Panc1 (cell line): ENCODE data around the gene DIDO1. TPM values are rescaled to one million over a fixed set of nuclear protein-coding genes. Genes with fewer than 3 reads are reported as not detected.
A peak's percentile ranks its signal among the peaks of the same experiment; 100 is the strongest.
"Not testable (repeated sequence)": the region's sequence is repeated elsewhere in the genome, so short reads cannot be mapped to it uniquely, and the experiment has no call there.

Source experiments
- ATAC-seq: fragments of 200-7000 bp; cut with Tn5 transposase; 2 replicates; pipeline ENCODE4 v1.9.1; 2020; ENCODE audit warnings: mild to moderate bottlenecking, moderate library complexity
- BruUV-seq: library from RNA; stranded (reverse); fragments of 400-500 nt; replicated peaks from 2 replicates; lab custom pipeline; 2021; lab: Mats Ljungman, UMichigan
- CTCF ChIA-PET: fragments of 300-600 bp; sonication (Branson Sonifier 250); formaldehyde crosslinking; loops from one replicate; lab custom pipeline; 2022; ENCODE audit warnings: antibody characterized with exemption; lab: Charles Lee
- POLR2A ChIA-PET: fragments of 300-600 bp; sonication (Branson Sonifier 250); formaldehyde crosslinking; loops from one replicate; lab custom pipeline; 2022; ENCODE audit warnings: antibody characterized with exemption; lab: Charles Lee
- DNase-seq: peaks from one replicate; pipeline ENCODE4 v3.0.0-alpha.2; 2010; ENCODE audit warnings: low read depth, low spot score
- H3K27ac ChIP-seq: 2 replicates; pipeline ENCODE4 v1.5.1; 2011; ENCODE audit warnings: mild to moderate bottlenecking, low read length, inconsistent platforms
- H3K27me3 ChIP-seq: fragments of 200-500 bp; sonication (Bioruptor generic); 2 replicates; pipeline ENCODE4 v1.6.0; 2014; ENCODE audit warnings: low read length, inconsistent platforms; ENCODE audit not compliant: control insufficient read depth, insufficient read depth
- H3K36me3 ChIP-seq: fragments of 200-500 bp; sonication (Bioruptor generic); 2 replicates; pipeline ENCODE4 v1.5.1; 2014; ENCODE audit warnings: inconsistent platforms, mild to moderate bottlenecking, low read length, moderate library complexity; ENCODE audit not compliant: control insufficient read depth, insufficient read depth
- H3K4me1 ChIP-seq: 2 replicates; pipeline ENCODE4 v1.5.1; 2011; ENCODE audit warnings: inconsistent platforms, mild to moderate bottlenecking, low read length, moderate library complexity; ENCODE audit not compliant: control insufficient read depth, insufficient read depth
- H3K4me3 ChIP-seq, 2 experiments: 2 replicates each; pipeline ENCODE4 v1.5.1; 2011 to 2012; ENCODE audit warnings: low read depth in 2 of 2, low read length in 2 of 2, mild to moderate bottlenecking in 2 of 2, inconsistent platforms in 1 of 2, moderate library complexity in 1 of 2
- H3K9me3 ChIP-seq: fragments of 200-500 bp; sonication (Bioruptor generic); 2 replicates; pipeline ENCODE4 v1.5.1; 2014; ENCODE audit warnings: low read depth, mild to moderate bottlenecking, inconsistent platforms, low read length, moderate library complexity; ENCODE audit not compliant: control insufficient read depth, insufficient read depth
- CTCF ChIP-seq: fragments of 450-650 bp; IDR thresholded peaks from 2 replicates; pipeline ENCODE4 v1.5.1; 2017; ENCODE audit warnings: mild to moderate bottlenecking
- POLR2AphosphoS5 ChIP-seq: IDR thresholded peaks from 2 replicates; pipeline ENCODE4 v1.6.1; 2012; ENCODE audit warnings: mild to moderate bottlenecking, low read depth, low read length, moderate library complexity
- REST ChIP-seq, 2 experiments: IDR thresholded peaks; 2 replicates each; pipeline ENCODE4 v1.6.1; 2011 to 2012; ENCODE audit warnings: low read depth in 2 of 2, control low read depth in 1 of 2, low read length in 1 of 2, mild to moderate bottlenecking in 1 of 2, moderate library complexity in 1 of 2; ENCODE audit not compliant: insufficient read depth in 1 of 2
- SIN3A ChIP-seq: IDR thresholded peaks from 2 replicates; pipeline ENCODE4 v1.6.1; 2012; ENCODE audit warnings: low read depth, mild to moderate bottlenecking, low read length, moderate library complexity, borderline replicate concordance; ENCODE audit not compliant: insufficient read depth
- TCF7L2 ChIP-seq: IDR thresholded peaks from 2 replicates; pipeline ENCODE4 v1.6.1; 2011; ENCODE audit warnings: mild to moderate bottlenecking, low read depth, low read length, inconsistent platforms
- in situ Hi-C: cut with HindIII; loops from 2 replicates; pipeline ENCODE4 v1.10.0; 2016; ENCODE audit warnings: low sequenced_read_pairs, low pct_unique_long_range_greater_than_20kb
- intact Hi-C: fragments of 100-400 bp; cut with micrococcal nuclease; formaldehyde crosslinking; loops from one replicate; pipeline ENCODE4 v1.10.0; 2022; ENCODE audit not compliant: unreplicated experiment
- total RNA-seq: library from RNA; stranded (reverse); gene quantifications from one replicate; pipeline ENCODE4 v1.2.1, GENCODE V29; 2021; ENCODE audit not compliant: unreplicated experiment

DIDO1 gene
- total RNA-seq, 1 experiment from 2014 or later: 57.3 TPM

- 0 out of 2 replicates have a peak, but pooled peaks have one; percentile 31 for TF ChIP-seq POLR2AphosphoS5
- DNase-seq, in situ Hi-C loops, BruUV-seq, H3K9me3 ChIP-seq, intact Hi-C loops, H3K36me3 ChIP-seq, POLR2A ChIA-PET, H3K27me3 ChIP-seq: not testable (repeated sequence)
- CTCF ChIA-PET: interaction anchor here (1.0 kb wide), 1 partner anchor 22 kb away, joined by 3 read pairs; no protein-coding TSS in a partner anchor
- Histone ChIP-seq H3K4me3 (peak overlapping the region; percentile 83 to 95), H3K27ac (peak overlapping the region; percentile 90), H3K4me1 (peaks cover 70% of the 10 kb centered on the region)
- peak; percentile 40 for ATAC-seq
Measured at GRCh38 chr20:62923059-62923668, 3.1 kb downstream of the DIDO1 start.

- H3K27ac ChIP-seq: peak overlapping the region; percentile 90
- CTCF ChIA-PET: interaction anchor here (1.0 kb wide), 1 partner anchor 22 kb away, joined by 3 read pairs; no protein-coding TSS in a partner anchor
- POLR2A ChIA-PET: no interaction called here
- BruUV-seq: no TSS peak
- no peak for TF ChIP-seq TCF7L2
- no peak for ATAC-seq
- no peaks in the 10 kb centered on the region for H3K27me3 ChIP-seq
- H3K36me3 ChIP-seq: no peaks in the 10 kb centered on the region; the same call in 1 of the 2 replicates
- no peaks in the 10 kb centered on the region for H3K9me3 ChIP-seq
- intact Hi-C loops: no loop called here
- in situ Hi-C loops: no loop called here
- peak overlapping the region in 1 of 2 experiments; percentile 95; a peak in 2 of 4 replicates for H3K4me3 ChIP-seq
- H3K4me1 ChIP-seq: peaks cover 70% of the 10 kb centered on the region
- DNase-seq: no peak
Measured at GRCh38 chr20:62922451-62922921, 3.8 kb downstream of the DIDO1 start.

GRCh38 chr20:62921119-62921687, 5.1 kb downstream of the DIDO1 start:
- intact Hi-C loops (no loop called here), in situ Hi-C loops (no loop called here)
- BruUV-seq: no TSS peak
- ChIA-PET POLR2A (no interaction called here), CTCF (interaction anchor here (0.6 kb wide), 1 partner anchor 50 kb away, joined by 3 read pairs; no protein-coding TSS in a partner anchor)
- Histone ChIP-seq H3K27ac (peak overlapping the region; percentile 21; the same call in 1 of the 2 replicates), H3K4me1 (peaks cover 77% of the 10 kb centered on the region), H3K27me3 (no peaks in the 10 kb centered on the region), H3K9me3 (no peaks in the 10 kb centered on the region), H3K36me3 (no peaks in the 10 kb centered on the region; the same call in 1 of the 2 replicates), H3K4me3 (no peak overlapping the region)
- DNase-seq (no peak), ATAC-seq (peak; percentile 71)
- TF ChIP-seq POLR2AphosphoS5: no peak
- peak; percentile 77 for TF ChIP-seq CTCF

GRCh38 chr20:62920039-62920645, 6.2 kb downstream of the DIDO1 start:
- peaks cover 85% of the 10 kb centered on the region for H3K4me1 ChIP-seq
- H3K27ac ChIP-seq: peak overlapping the region; percentile 37; the same call in 1 of the 2 replicates
- ChIA-PET CTCF (no interaction called here), POLR2A (interaction anchor here (0.6 kb wide), 1 partner anchor 15 kb away, joined by 4 read pairs; no protein-coding TSS in a partner anchor)
- no peak overlapping the region for H3K4me3 ChIP-seq
- intact Hi-C loops: no loop called here
- DNase-seq (no peak), ATAC-seq (no peak)
- no peaks in the 10 kb centered on the region for H3K9me3 ChIP-seq
- no peaks in the 10 kb centered on the region for H3K27me3 ChIP-seq
- TF ChIP-seq SIN3A (no peak), REST (IDR thresholded peaks at IDR 0.05; ENCODE audit: insufficient read depth in 1 of 2, low read depth in 2 of 2, low read length in 1 of 2) (no peak), TCF7L2 (no peak), CTCF (no peak), POLR2AphosphoS5 (no peak)
- no peaks in the 10 kb centered on the region; the same call in 1 of the 2 replicates for H3K36me3 ChIP-seq
- BruUV-seq: no TSS peak
- in situ Hi-C loops: no loop called here
